Stimulated activated CD4-positive, alpha-beta T cell treated with anti-CD3 and anti-CD28 coated beads, Interleukin-2, amount 100 ng/mL, for 24 hours (primary cell): ENCODE data around the gene MSANTD1.

Experiments used
- DNase-seq, 2 donors: peaks; one replicate each; pipeline ENCODE4 v3.0.0-alpha.2; 2020

Gene MSANTD1

DNA sequence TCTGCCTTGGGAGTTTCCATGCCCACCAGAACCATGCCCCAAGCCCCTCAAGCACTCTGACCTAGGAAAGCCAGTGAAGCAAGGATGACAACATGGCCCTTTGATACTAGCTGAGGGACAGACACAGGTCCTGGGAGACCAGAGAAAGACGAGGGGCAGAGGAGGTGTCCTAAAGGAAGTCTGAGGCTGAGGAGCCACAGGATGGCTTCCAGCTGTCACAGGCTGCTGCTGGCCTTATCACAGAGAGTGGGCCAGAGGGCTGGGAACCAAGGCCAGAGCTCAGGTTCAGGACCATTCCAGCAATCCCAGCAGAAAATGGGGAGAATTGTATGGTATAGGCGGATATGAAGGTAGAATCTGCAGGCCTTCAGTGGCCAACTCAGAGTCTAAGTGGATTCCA is 31.7 kb upstream of the MSANTD1 start:
- no peak for DNase-seq

- DNase-seq = no peak
Observed at GRCh38 chr4:3217771-3218170, 31.2 kb upstream of the MSANTD1 start.

- no peak for DNase-seq
Observed at GRCh38 chr4:3218824-3219760, 29.9 kb upstream of the MSANTD1 start.

DNA sequence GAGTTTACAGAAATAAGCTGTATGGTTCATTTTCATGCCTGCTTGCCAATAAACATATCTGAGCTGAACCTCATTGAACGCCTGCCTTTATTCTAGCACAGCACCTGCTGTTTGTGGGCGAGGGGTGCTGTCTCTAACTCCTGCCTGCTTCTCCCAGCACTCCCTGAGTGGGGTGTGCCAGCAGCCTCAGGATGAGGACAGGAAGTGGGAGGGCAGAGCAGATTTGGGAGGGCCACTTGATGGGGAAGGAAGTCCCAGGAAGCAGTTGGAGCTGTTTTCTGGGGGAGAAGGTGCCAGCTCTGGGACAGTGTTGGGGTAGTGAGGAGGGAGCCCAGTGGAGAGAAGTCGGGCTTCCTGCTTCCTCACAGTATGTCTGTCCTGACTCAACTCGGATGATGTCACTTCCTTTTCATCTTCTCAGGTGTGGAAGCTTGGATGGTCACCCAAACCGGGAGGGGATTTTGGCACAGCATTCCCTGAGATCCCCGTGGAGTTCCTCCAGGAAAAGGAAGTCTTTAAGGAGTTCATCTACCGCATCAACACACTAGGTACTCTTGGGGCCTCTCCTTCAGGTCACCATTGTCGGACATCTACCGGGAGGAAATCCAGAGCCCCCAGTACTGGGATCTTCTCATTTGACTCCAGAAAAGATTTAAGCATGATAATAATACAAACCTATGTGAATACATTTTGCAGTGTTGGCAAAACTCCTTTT is 29.0 kb upstream of the MSANTD1 start:
- DNase-seq = no peak

- DNase-seq = no peak
Observed at GRCh38 chr4:3220476-3221183, 28.3 kb upstream of the MSANTD1 start.

GRCh38 chr4:3221184-3221494 is 27.8 kb upstream of the MSANTD1 start:
- no peak for DNase-seq

GRCh38 chr4:3221996-3222395 is 27.0 kb upstream of the MSANTD1 start:
- DNase-seq = no peak

DNA sequence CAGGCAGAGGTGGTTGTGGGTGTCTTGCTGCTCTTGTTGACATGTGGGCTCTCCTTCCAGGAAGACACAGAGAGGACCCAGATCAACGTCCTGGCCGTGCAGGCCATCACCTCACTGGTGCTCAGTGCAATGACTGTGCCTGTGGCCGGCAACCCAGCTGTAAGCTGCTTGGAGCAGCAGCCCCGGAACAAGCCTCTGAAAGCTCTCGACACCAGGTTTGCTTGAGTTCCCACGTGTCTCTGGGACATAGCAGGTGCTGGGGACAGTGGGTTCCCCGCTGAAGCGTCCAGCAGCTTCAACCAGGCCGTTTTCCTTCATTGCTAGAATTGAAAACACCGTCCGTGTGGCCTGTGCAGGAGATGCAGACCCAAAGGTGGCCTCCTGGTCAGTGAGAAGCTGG is 25.6 kb upstream of the MSANTD1 start:
- DNase-seq = no peak

- DNase-seq = no peak
Observed at GRCh38 chr4:3223956-3224748, 24.8 kb upstream of the MSANTD1 start.

DNA sequence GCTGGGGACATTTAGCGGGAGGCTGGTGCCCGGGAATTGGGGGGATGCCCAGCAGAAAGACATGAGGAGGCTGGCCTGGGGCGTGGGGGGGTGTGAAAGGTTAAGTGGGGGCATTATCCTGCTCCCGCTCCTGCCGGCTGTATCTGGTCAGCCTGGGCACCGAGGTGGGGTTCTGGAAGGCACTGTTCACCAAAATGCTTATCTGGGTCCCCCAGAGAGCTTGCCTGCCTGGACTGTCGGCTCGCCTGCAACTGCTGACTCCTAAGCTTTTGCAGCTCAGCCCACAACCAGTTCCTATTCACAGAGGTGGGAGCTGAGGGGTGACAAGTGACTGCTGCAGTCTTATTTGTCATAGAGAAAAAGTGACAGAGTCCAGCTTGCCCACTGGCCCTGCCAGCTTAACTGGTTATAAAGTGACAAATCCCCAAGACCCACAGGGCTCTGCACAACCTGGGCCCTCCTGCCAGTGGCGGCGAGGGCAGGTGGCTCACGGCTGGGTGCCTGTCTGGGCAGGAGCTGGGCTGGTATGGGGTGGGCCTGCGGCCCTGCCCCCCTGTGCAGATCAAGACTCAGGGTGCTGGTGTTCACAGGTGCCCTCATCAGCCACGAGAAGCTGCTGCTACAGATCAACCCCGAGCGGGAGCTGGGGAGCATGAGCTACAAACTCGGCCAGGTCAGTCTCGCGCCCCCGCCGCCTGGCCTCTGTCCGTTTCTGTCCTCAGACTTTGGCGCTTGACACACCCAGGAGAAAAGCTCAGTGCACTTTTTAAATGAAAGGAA is 23.7 kb upstream of the MSANTD1 start:
- no peak for DNase-seq

- DNase-seq = no peak
Observed at GRCh38 chr4:3225936-3226335, 23.0 kb upstream of the MSANTD1 start.

GRCh38 chr4:3226467-3226866 is 22.5 kb upstream of the MSANTD1 start:
- DNase-seq = no peak

DNA sequence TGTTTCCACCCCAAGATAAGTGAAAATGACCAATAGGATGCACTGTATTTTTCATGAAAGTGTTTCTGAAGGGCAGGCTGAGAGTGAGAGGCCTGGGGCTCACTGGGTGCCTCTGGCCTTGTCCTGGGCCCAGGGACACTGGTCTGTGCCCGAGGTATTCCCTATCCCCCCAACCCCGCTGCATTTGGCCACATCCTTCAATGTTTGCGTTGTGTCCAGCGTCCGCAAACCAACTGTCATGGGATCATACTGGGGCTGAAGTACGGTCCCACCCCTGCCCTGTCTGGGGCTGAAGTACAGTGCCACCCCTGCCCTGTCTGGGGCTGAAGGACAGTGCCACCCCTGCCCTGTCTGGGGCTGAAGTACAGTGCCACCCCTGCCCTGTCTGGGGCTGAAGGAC is 22.0 kb upstream of the MSANTD1 start:
- DNase-seq = no peak

DNA sequence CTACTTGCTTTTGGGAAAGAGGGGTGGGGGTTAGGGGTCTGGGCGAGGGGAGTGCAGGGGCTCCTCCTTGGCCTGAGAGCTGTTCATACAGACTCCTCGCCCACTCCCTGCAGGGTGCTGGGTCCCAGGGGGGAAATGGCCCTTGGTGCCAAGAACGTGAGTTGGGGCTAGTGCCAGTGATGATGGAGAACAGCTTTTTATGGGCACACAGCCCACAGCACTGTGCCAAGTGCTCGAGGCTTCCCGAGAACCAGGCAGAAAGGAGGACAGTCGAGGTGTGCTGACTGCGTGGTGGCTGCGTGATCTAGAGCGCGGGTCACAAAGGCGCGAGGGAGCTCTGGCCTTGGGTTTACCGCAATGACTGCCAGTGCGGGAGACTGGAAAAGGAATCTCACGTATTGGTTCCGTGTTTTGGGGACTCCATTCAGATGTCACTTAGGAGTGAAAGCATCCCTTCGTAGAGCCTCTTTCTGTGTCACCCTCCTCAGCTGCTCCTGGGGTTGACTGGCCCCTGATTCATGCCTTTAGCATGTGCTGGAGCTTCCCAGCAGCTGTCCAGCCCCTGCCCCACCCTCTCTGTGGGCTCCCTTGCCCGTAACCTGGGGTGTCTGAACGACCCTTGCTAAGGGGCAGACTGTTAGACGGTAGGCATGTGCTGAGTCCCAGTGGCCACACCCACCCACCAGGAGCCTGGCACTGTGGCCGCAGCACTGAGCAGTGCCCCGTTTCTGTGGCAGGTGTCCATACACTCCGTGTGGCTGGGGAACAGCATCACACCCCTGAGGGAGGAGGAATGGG is 20.9 kb upstream of the MSANTD1 start:
- DNase-seq = no peak

- no peak for DNase-seq
Observed at GRCh38 chr4:3228881-3229280, 20.1 kb upstream of the MSANTD1 start.

GRCh38 chr4:3229328-3229727 is 19.6 kb upstream of the MSANTD1 start:
- no peak for DNase-seq

DNA sequence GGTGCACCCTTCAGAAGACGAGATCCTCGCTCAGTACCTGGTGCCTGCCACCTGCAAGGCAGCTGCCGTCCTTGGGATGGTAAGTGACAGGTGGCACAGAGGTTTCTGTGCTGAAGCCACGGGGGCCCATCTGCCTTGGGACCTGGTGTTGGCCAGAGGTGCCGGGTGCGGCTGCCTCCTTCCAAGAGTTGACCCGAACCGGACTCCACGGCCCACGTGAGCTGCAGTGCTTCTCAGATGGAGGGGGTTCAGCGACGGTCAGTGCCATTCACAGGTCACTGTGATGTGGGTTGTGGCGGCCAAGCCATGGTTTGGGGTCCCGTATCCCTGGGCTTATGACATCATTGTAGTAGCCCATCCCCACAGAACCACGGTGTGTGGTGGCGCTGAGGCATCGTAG is 19.0 kb upstream of the MSANTD1 start:
- DNase-seq = no peak

DNA sequence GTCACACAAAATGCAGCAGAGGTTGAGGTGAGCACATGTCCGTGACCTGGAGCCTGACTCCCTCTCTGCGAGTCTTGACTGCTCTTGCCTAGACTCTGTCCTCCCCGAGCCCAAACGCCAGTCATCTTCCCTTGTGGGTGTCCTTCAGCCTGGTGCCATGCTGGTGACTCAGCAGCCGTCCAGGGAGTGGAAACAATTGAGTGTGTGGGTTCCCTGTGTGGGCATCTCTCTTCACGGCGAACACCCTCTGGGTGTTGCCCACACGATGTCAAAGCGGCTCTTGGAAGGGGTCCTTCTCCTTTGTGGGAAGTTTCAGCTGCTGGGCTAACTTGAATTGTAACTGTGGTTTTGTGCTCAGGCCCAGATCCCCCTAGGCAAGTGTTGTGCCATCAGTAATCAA is 17.5 kb upstream of the MSANTD1 start:
- DNase-seq = no peak

- no peak for DNase-seq
Observed at GRCh38 chr4:3232001-3232400, 17.0 kb upstream of the MSANTD1 start.

- no peak for DNase-seq
Observed at GRCh38 chr4:3232871-3233271, 16.1 kb upstream of the MSANTD1 start.

DNA sequence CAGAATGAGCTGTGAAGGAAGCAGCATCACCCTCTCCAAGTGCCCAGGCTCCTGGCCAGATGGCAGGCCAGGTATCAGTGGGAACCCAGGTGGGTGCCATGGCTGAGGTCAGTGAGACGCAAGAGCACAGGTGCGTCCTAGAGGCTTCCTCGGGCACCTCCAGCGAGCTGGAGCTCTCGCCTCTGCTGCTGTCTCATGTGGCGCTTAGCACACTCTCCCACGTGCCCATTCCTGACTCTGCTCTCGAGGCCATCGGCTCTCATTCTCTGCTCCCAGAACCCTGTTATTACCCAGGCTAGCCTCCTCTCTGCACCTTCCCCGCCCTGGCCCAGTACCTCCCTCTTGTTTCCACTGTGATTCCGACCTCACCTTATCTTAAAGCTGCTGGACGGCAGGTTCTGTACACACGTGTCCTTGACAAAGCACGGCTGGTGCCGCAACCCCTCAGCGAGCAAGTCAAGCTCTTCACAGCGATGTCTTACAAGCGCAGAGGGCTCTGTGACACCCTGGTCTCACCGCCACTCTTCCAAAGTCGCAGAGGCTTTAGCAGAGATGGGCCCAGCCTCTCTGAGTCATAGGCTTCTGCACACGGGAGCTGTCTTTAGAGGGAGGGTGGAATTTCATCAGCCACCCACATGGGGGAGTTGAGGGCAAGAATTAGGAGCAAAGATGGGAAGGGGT is 15.4 kb upstream of the MSANTD1 start:
- DNase-seq = no peak
